ENCODE measurements around the gene SORCS3. TPM values are rescaled to one million over a fixed set of nuclear protein-coding genes. Genes with fewer than 3 reads are reported as not detected.

Gene SORCS3
- total RNA-seq, 1 experiment from 2014 or later = not detected

DNA sequence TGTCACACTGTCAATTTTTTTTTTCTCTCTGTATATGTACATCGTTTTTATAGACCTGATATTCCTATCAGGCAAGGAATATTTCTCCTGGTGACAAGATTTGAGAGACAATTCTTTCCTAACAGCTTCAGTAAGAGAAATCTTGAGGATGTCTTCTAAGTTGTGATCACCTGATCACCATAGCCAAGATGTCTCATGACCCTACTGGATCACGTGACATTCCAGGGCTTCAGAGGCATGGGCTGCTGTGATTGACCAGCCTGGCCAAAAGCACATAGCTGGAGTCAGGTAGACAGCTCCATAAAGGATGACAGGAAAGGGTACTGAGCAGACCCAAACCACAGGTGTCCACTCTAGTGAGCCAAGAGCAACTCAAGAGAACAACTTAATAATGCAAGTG is 444.9 kb downstream of the SORCS3 start (continued):
- TF ChIP-seq, protein P1, sequence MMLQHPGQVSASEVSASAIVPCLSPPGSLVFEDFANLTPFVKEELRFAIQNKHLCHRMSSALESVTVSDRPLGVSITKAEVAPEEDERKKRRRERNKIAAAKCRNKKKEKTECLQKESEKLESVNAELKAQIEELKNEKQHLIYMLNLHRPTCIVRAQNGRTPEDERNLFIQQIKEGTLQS (IDR thresholded peaks at IDR 0.05) = no peak

DNA sequence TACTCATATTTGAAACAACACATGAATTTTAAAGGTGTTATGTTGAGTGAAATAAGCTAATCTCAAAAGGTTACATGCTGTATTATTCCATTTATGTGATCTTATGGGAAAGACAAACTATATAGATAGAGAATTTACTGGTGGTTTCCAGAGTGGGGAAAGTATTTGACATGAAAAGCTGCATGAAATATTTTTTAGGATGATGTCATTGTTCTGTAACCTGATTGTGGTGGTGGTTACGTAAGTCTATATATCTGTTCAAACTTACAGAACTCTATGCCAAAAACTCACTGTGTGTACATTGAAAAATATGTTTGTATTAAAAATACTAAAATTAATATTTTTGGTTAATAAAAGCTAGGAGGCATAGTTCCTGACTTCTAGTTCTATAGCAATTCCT is 453.0 kb downstream of the SORCS3 start:
- intact Hi-C loops (cut with micrococcal nuclease) = no loop called here
- no peak overlapping the region for H3K4me3 ChIP-seq (replicated peaks in 1 of 2; ENCODE audit: low read depth in 1 of 2, low read length in 2 of 2)
- no peaks in the 10 kb centered on the region for H3K36me3 ChIP-seq (ENCODE audit: control insufficient read depth in 1 of 2, insufficient read depth in 2 of 2, low read length in 2 of 2)
- no peak overlapping the region for H3K9ac ChIP-seq (ENCODE audit: low read length)
- RAD21 ChIA-PET (ENCODE audit: low non-redundant PET in 1 of 2, low total read pairs in 2 of 2, uncharacterized antibody in 2 of 2, unreplicated experiment in 2 of 2) = no interaction called here
- H3K9me3 ChIP-seq (ENCODE audit: control insufficient read depth in 1 of 2, insufficient read depth in 1 of 2, low read depth in 1 of 2, low read length in 2 of 2) = no peaks in the 10 kb centered on the region
- no peak overlapping the region for H3K4me2 ChIP-seq (ENCODE audit: low read length)
- POLR2A ChIA-PET = no interaction called here
- no peaks in the 10 kb centered on the region for H3K79me2 ChIP-seq (ENCODE audit: insufficient read depth, low read length)
- no peaks in the 10 kb centered on the region for H3K9me2 ChIP-seq (ENCODE audit: insufficient read depth)
- DNase-seq (ENCODE audit: low read depth, low spot score) (no peak), ATAC-seq (no peak)
- no peaks in the 10 kb centered on the region for H3K4me1 ChIP-seq (ENCODE audit: control insufficient read depth in 1 of 2, insufficient read depth in 2 of 2, low read length in 2 of 2)
- H4K20me1 ChIP-seq (ENCODE audit: insufficient read depth) = no peaks in the 10 kb centered on the region
- H3K27me3 ChIP-seq (ENCODE audit: insufficient read depth, low read length) = 0 out of 2 replicates have a peak, but pooled peaks cover 4% of the 10 kb centered on the region
- H3K27ac ChIP-seq (ENCODE audit: low read depth, low read length) = no peak overlapping the region
- no TSS peak for BruUV-seq (replicated peaks)
- CTCF ChIA-PET = no interaction called here
- TF ChIP-seq ZNF274 (IDR thresholded peaks at IDR 0.05; ENCODE audit: low read depth, low read length) = no peak
- no peak overlapping the region for H2AFZ ChIP-seq (ENCODE audit: low read depth, low read length, poor library complexity, severe bottlenecking)

DNA sequence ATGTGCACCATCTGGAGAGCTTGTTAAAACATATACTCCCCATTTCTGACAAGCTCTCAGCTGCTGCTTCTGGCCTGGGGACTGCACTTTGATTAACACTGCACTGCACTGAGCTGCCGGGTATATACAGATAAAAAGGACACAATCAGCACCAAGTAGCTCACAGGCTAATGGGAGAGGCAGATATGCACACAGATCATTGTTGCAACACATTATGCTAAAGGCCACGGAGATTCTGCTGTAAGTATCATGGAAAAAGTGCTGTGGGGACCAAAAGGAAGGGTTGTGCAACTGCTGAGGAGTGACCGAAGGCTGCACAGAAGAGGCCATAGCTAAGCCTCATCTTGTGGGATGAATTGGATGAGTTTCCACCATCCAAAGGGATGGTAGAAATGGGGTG is 455.2 kb downstream of the SORCS3 start:
- Histone ChIP-seq H2AFZ (ENCODE audit: low read depth, low read length, poor library complexity, severe bottlenecking) (no peak overlapping the region), H3K9me2 (ENCODE audit: insufficient read depth) (no peaks in the 10 kb centered on the region), H3K9ac (ENCODE audit: low read length) (no peak overlapping the region), H3K79me2 (ENCODE audit: insufficient read depth, low read length) (no peaks in the 10 kb centered on the region), H3K27me3 (ENCODE audit: insufficient read depth, low read length) (0 out of 2 replicates have a peak, but pooled peaks cover 4% of the 10 kb centered on the region), H3K4me1 (ENCODE audit: control insufficient read depth in 1 of 2, insufficient read depth in 2 of 2, low read length in 2 of 2) (no peaks in the 10 kb centered on the region), H3K9me3 (ENCODE audit: control insufficient read depth in 1 of 2, insufficient read depth in 1 of 2, low read depth in 1 of 2, low read length in 2 of 2) (no peaks in the 10 kb centered on the region), H3K27ac (ENCODE audit: low read depth, low read length) (no peak overlapping the region), H3K4me3 (replicated peaks in 1 of 2; ENCODE audit: low read depth in 1 of 2, low read length in 2 of 2) (no peak overlapping the region), H4K20me1 (ENCODE audit: insufficient read depth) (no peaks in the 10 kb centered on the region), H3K36me3 (ENCODE audit: control insufficient read depth in 1 of 2, insufficient read depth in 2 of 2, low read length in 2 of 2) (no peaks in the 10 kb centered on the region), H3K4me2 (ENCODE audit: low read length) (no peak overlapping the region)
- ChIA-PET CTCF (no interaction called here), POLR2A (no interaction called here), RAD21 (ENCODE audit: low non-redundant PET in 1 of 2, low total read pairs in 2 of 2, uncharacterized antibody in 2 of 2, unreplicated experiment in 2 of 2) (no interaction called here)
- intact Hi-C loops (cut with micrococcal nuclease) = no loop called here
- no peak for ATAC-seq
- no TSS peak for BruUV-seq (replicated peaks)
- no peak for DNase-seq (ENCODE audit: low read depth, low spot score)
- no peak for TF ChIP-seq CEBPB (IDR thresholded peaks at IDR 0.05; ENCODE audit: low read depth)
- TF ChIP-seq RAD21 (IDR thresholded peaks at IDR 0.05; ENCODE audit: low read depth) = no peak
- TF ChIP-seq CBX3 (IDR thresholded peaks at IDR 0.05; ENCODE audit: low read depth) = no peak
- TF ChIP-seq EZH2 (IDR thresholded peaks at IDR 0.05) = no peak
- no peak for TF ChIP-seq SP1 (IDR thresholded peaks at IDR 0.05; ENCODE audit: low read depth)
- no peak for TF ChIP-seq ZNF274 (IDR thresholded peaks at IDR 0.05; ENCODE audit: low read depth, low read length)
- TF ChIP-seq, protein P2, sequence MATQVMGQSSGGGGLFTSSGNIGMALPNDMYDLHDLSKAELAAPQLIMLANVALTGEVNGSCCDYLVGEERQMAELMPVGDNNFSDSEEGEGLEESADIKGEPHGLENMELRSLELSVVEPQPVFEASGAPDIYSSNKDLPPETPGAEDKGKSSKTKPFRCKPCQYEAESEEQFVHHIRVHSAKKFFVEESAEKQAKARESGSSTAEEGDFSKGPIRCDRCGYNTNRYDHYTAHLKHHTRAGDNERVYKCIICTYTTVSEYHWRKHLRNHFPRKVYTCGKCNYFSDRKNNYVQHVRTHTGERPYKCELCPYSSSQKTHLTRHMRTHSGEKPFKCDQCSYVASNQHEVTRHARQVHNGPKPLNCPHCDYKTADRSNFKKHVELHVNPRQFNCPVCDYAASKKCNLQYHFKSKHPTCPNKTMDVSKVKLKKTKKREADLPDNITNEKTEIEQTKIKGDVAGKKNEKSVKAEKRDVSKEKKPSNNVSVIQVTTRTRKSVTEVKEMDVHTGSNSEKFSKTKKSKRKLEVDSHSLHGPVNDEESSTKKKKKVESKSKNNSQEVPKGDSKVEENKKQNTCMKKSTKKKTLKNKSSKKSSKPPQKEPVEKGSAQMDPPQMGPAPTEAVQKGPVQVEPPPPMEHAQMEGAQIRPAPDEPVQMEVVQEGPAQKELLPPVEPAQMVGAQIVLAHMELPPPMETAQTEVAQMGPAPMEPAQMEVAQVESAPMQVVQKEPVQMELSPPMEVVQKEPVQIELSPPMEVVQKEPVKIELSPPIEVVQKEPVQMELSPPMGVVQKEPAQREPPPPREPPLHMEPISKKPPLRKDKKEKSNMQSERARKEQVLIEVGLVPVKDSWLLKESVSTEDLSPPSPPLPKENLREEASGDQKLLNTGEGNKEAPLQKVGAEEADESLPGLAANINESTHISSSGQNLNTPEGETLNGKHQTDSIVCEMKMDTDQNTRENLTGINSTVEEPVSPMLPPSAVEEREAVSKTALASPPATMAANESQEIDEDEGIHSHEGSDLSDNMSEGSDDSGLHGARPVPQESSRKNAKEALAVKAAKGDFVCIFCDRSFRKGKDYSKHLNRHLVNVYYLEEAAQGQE (IDR thresholded peaks at IDR 0.05; ENCODE audit: low read depth) = no peak
- no peak for TF ChIP-seq JUND (IDR thresholded peaks at IDR 0.05)
- no peak for TF ChIP-seq POLR2A (IDR thresholded peaks at IDR 0.05; ENCODE audit: borderline replicate concordance, extremely low read depth, insufficient read depth, insufficient read length)
- TF ChIP-seq POLR2AphosphoS5 (IDR thresholded peaks at IDR 0.05; ENCODE audit: low read depth, low read length) = no peak
- TF ChIP-seq EGR1 (IDR thresholded peaks at IDR 0.05; ENCODE audit: low read depth) = no peak
- TF ChIP-seq, protein P3, sequence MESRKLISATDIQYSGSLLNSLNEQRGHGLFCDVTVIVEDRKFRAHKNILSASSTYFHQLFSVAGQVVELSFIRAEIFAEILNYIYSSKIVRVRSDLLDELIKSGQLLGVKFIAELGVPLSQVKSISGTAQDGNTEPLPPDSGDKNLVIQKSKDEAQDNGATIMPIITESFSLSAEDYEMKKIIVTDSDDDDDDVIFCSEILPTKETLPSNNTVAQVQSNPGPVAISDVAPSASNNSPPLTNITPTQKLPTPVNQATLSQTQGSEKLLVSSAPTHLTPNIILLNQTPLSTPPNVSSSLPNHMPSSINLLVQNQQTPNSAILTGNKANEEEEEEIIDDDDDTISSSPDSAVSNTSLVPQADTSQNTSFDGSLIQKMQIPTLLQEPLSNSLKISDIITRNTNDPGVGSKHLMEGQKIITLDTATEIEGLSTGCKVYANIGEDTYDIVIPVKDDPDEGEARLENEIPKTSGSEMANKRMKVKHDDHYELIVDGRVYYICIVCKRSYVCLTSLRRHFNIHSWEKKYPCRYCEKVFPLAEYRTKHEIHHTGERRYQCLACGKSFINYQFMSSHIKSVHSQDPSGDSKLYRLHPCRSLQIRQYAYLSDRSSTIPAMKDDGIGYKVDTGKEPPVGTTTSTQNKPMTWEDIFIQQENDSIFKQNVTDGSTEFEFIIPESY (IDR thresholded peaks at IDR 0.05; ENCODE audit: extremely low read depth, insufficient replicate concordance, low read length) = no peak
